ENCODE measurements around the gene MYH10.
"Not testable (repeated sequence)": the region's sequence is repeated elsewhere in the genome, so short reads cannot be mapped to it uniquely, and the experiment has no call there.

MYH10 gene

DNA sequence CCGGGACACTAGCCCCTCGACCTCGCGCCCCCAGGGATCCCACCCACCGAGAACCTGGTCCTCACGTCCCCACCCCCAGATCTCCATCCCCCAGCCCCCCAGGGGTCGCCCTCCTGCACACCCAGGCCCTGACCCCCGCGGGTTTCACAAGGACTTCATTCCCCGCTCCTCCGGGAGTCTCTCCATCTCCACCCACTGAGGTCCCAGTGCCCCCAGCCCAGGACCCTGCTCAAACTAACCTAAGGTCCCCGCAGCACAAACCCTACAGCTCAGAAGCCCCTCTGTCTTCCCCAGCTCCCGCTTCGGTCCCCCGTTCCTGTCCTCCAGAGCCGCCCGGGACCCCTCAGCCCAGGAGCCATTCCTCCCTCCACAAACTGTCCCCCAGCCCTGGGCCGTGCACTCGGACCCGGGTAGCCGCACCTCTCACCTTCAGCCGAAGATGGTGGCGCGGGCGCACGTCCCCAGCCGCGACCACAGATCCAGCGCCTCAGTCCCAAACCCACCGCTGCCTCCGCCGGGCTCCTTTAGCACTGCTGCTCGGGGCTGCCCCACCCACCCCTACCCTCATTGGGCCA, at the start of gene MYH10:
MYH10 (minus strand) TSS at position 499 of the 575 bp plus-strand sequence. CDS start 7,479 bp downstream, outside the sequence.
- no peak for DNase-seq

DNA sequence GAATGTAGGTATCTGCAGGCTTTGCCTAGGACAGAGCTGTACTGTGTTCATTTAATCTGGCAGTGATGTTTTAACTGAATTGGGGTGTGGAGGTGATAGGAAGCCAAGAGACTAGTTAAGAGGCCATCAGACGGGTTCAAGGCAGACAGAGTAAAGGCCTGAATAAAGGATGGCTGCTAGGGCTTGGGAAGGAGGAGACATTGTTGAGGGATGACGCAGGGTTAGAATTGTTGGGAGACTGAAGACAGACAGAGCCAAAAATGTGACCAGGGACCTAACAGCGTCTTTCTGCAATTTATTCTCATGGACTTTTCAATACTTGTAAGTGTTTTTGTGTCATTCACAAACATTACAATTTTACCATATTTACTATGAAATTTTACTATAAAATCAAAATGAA, 48.6 kb upstream of the MYH10 start:
- DNase-seq, result no peak

DNA sequence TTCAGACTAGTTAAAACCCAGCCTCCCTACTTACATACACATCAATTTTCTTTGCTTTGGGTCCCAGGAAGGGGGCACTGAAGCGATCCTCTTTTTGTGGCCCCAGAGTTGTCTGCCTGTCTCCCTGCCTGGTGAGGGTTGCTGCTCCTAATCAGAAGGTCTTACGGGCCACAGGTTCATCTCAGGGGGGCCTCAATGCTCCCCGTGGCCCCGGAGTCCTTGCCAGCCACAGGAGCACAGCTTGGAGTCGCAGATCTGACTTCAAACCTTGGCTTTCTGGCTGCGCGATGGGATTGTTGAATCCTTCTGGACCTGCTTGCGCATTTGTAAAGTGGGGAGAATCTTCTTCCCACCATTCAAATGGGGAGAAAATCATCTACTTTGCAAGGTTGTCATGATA, 44.8 kb upstream of the MYH10 start:
- DNase-seq, result no peak

- DNase-seq, result no peak
These were observed 44.1 kb upstream of the MYH10 start for GRCh38 chr17:8674344-8675305.

- no peak for DNase-seq
These were observed 43.1 kb upstream of the MYH10 start for GRCh38 chr17:8673612-8674011.

GRCh38 chr17:8672326-8672725, 41.8 kb upstream of the MYH10 start:
- no peak for DNase-seq

GRCh38 chr17:8670421-8670820, 39.9 kb upstream of the MYH10 start:
- DNase-seq, result no peak

GRCh38 chr17:8668176-8668740, 37.7 kb upstream of the MYH10 start:
- no peak for DNase-seq

GRCh38 chr17:8667421-8667820, 36.9 kb upstream of the MYH10 start:
- DNase-seq, result no peak

DNA sequence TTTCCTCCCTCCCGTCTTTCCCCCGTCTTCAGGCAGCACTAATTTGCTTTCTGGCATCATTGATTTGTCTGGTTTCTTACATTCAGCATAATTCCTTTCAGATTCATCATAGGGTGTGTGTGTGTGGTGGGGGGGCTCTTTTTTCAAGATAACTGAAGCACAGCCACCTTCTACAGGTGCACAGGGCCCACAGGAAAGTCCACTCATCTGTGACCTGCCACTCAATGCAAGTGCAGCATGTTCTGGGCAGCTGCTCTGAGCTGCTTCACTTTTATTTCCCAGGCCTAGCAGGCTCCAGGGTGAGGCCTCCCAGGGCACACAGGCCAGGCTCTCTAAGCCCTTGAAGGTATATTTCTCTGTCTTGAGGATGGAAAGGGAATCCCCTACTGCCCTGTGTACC, 35.2 kb upstream of the MYH10 start:
- DNase-seq, result no peak

- no peak for DNase-seq
These were observed 34.1 kb upstream of the MYH10 start for GRCh38 chr17:8664456-8665126.

- DNase-seq, result no peak
These were observed 32.4 kb upstream of the MYH10 start for GRCh38 chr17:8662973-8663372.

DNA sequence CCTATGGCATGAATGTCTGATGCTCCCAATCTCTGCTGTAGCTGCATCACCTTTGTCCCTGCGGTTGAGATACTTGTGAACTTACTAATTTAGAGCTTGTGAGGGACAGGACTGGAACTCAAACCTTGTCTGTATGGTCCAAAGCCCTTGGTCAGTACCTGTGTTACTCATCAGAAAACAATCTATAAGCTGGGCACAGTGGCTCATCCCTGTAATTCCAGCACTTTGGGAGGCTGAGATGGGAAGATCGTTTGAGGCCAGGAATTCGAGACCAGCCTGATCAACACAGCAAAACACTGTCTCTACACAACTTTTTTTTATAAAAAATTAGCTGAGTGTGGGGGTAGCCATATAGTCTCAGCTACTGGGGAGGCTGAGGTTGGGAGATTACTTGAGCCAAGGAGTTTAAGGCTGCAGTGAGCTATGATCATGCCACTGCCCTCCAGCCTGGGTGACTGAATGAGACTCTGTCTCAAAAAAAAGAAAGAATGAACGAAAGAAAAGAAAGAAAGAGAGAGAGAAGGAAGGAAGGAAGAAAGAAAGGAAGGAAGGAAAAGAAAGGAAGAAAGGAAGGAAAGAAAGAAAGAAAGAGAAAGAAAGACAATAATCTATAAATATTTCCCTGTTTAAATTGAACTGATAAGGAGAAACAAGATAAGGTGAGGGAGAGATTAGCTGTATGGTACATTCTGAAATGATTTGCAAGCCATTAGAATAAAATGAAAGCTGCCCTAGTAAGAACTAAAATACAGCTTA, 31.7 kb upstream of the MYH10 start:
- no peak for DNase-seq

DNA sequence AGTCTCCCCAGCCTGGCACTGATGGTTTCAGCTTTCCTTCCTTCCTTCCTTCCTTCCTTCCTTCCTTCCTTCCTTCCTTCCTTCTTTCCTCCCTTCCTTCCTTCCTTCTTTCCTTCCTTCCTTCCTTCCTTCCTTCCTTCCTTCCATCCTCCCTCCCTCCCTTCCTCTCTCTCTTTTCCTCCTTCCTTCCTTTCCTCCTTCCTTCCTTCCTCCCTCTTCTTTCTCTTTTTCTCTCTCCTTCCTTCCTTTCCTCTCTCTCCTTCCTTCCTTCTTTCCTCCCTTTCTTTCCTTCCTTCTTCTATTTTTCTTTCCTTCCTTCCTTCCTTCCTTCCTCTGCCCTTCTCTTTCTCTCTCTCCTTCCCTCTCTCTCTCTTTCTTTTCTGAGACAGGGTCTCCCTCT, 30.2 kb upstream of the MYH10 start:
- DNase-seq, result not testable (repeated sequence)

- DNase-seq, result no peak
These were observed 29.4 kb upstream of the MYH10 start for GRCh38 chr17:8659758-8660410.

DNA sequence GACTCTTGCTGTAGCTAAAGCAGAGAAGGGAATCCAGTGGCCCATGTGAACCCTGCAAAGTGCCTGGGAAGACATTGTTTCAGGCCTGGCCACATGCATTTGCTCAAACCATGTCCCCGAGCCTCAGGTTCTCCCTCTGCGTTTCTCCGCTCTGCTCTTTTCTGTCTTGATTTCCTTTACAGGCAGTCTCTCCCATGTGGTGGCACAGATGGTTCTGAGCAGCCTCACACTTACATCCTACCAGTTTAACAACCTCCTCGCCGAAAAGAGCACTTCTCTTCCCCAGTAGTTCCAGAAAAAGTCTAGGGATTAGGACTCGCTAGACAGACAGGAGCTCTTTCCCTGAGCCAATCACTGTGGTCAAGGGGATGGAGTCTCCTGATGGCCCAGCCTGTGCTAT, 28.3 kb upstream of the MYH10 start:
- no peak for DNase-seq

DNA sequence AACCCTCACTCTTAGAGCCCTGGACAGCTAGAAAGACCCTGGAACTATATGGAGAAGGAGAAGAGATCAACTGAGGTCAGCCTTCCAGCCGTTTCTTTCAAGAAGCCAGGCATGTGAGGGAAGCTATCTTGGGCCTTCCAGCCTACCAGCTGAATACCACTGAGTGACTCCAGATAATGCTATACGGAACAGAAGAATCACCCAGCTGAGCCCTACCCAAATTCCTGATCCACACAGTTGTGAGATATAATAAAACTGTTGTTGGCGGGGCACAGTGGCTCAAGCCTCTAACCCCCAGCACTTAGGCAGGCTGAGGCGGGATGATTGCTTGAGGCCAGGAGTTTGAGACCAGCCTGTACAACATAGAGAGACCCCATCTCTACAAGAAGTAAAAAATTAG, 26.2 kb upstream of the MYH10 start:
- DNase-seq, result no peak

DNA sequence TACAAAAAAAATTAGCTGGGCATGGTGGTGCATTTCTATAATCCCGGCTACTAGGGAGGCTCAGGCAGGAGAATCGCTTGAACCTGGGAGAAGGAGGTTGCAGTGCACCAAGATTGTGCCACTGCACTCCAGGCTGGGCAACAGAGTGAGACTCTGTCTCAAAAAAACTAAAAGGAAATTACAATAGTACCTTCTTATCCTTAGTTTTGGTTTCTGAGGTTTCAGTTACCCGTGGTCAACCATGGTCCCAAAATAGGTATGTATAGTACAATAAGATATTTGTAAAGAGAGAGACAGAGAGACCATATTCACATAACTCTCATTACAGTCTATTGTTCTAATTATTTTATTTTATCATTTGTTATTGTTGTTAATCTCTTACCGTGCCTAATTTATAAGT, 24.3 kb upstream of the MYH10 start:
- DNase-seq, result no peak

DNA sequence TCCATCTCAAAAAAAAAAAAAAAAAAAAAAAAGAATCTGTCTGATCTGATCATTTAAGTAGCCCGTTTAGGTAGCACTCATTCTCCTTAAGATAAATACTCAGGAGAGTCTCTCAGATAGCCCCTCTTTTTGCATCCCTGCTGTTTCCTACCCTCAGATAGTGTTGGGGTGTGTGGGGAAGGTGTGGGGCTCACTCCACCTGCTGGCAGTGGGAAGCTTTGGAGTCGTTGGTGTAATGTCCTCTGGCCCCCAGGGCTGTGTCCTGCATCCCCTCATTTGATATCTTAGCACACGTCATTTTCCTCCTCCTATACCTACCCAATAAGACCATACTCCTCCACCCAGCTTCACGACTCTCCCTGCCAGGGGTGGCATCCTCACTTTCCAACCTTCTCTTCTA, 20.5 kb upstream of the MYH10 start:
- DNase-seq, result no peak

- no peak for DNase-seq
These were observed 19.6 kb upstream of the MYH10 start for GRCh38 chr17:8650119-8650499.

- DNase-seq, result no peak
These were observed 18.9 kb upstream of the MYH10 start for GRCh38 chr17:8649157-8650118.
